Measurements from ENCODE around the gene PNMA6F.

PNMA6F gene

GRCh38 chrX:153321381-153322124 lies at the start of gene PNMA6F:
PNMA6F (minus strand) TSS chrX:153321767; CDS start chrX:153320674, 1,093 bp downstream.
- TF ChIP-seq, protein P1, sequence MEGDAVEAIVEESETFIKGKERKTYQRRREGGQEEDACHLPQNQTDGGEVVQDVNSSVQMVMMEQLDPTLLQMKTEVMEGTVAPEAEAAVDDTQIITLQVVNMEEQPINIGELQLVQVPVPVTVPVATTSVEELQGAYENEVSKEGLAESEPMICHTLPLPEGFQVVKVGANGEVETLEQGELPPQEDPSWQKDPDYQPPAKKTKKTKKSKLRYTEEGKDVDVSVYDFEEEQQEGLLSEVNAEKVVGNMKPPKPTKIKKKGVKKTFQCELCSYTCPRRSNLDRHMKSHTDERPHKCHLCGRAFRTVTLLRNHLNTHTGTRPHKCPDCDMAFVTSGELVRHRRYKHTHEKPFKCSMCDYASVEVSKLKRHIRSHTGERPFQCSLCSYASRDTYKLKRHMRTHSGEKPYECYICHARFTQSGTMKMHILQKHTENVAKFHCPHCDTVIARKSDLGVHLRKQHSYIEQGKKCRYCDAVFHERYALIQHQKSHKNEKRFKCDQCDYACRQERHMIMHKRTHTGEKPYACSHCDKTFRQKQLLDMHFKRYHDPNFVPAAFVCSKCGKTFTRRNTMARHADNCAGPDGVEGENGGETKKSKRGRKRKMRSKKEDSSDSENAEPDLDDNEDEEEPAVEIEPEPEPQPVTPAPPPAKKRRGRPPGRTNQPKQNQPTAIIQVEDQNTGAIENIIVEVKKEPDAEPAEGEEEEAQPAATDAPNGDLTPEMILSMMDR (conservative IDR thresholded peaks at IDR 0.05; ENCODE audit: low read depth, low read length), result no peak

GRCh38 chrX:153371256-153371655 lies 49.7 kb upstream of the PNMA6F start:
- TF ChIP-seq, protein P1 (conservative IDR thresholded peaks at IDR 0.05; ENCODE audit: low read depth, low read length), result no peak
- no peak overlapping the region for H3K4me3 ChIP-seq (ENCODE audit: low read length)
- DNase-seq (ENCODE audit: low read depth), result no peak

More at GRCh38 chrX:153321381-153322124, at the start of gene PNMA6F:
- no peak for DNase-seq (ENCODE audit: low read depth)
- no peak within 1 kb of the TSS for H3K4me3 ChIP-seq (ENCODE audit: low read length)

DNA sequence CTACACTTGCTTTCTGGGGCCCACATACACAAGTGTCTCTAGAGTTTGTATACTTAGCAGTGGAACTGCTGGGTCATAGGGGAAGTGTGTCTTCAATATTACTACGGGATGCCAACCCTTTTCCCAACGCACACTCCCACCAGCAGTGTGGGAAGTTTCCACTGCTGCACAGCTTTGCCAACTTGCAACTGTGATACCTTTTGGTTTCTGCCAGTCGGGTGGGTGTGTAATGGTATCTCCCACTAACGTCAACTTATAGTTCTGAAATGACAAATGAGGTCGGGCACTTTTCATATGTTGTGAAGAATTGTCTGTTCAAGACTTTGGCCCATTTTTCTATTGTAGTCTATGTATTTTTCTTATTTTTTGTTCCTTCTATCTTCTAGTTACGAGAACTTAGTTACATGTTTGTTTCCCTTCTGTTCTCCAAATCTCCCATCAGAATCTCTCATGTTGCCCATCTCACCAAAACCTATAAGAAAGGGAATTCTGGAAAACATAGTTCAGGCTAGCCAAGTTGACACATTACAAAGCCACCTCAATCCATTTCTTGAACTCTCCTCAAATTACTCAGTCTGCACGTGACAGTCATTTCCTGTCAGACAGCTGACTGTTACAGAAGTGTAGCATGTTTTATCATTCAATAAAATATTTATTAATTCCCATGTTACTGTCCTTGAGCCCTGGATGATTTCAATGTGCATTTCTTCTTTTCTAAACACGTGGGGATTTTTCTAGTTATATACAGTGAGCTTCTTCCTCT lies 48.9 kb upstream of the PNMA6F start:
- no peak for DNase-seq (ENCODE audit: low read depth)
- TF ChIP-seq, protein P1 (conservative IDR thresholded peaks at IDR 0.05; ENCODE audit: low read depth, low read length), result no peak
- no peak overlapping the region for H3K4me3 ChIP-seq (ENCODE audit: low read length)

DNA sequence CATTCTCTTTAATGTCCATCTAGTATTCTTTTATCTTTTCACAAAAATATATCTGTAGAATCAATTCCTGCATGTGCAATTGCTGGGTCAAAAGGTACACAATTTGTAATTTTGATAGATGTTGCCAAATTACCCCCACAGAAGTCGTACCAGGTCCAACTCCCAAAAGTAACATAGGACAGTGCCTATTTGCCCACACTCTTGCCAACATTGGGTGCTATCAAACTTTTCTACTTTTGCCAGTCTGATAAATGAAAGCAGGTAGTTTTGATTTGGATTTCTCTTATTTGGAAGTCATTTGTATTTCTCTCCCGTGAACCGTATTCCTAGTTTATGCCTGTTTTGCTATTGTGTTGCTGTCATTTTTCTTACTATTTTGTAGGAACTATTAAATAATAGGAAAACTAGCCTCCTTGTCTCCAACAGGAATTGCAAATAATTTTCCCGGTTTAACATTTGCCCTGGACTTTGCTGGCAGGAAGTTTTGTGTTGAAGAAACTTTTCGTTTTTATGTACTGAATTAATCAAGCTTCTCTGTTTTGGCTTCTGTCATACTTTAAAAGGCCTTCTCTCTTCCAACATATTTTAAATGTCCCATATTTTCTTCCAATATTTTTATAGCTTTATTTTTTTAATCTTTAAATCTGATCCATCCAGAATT lies 45.4 kb upstream of the PNMA6F start:
- H3K4me3 ChIP-seq (ENCODE audit: low read length), result no peak overlapping the region
- TF ChIP-seq, protein P1 (conservative IDR thresholded peaks at IDR 0.05; ENCODE audit: low read depth, low read length), result no peak
- DNase-seq (ENCODE audit: low read depth), result no peak

DNA sequence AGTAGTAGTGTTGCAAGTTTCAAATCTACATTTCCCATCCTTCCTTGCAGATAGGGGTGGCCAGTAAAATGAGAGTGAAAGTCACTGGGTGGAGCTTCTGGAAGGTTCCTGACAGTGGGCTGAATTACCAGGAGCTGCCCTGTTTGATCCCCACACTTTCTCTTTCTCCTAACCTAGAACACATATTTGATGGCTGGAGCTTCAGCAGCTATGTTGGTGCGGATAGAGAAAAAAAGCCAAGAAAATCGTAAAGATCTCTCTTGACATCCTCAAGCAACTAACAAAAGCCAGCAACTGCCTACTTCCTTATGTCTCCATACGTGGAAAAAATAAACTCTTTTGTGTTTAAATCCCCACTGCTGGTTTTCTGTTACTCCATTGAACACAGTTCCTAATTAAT lies 44.6 kb upstream of the PNMA6F start:
- no peak overlapping the region for H3K4me3 ChIP-seq (ENCODE audit: low read length)
- no peak for DNase-seq (ENCODE audit: low read depth)
- TF ChIP-seq, protein P1 (conservative IDR thresholded peaks at IDR 0.05; ENCODE audit: low read depth, low read length), result no peak

GRCh38 chrX:153365670-153366069 lies 44.1 kb upstream of the PNMA6F start:
- TF ChIP-seq, protein P1 (conservative IDR thresholded peaks at IDR 0.05; ENCODE audit: low read depth, low read length), result no peak
- H3K4me3 ChIP-seq (ENCODE audit: low read length), result no peak overlapping the region
- DNase-seq (ENCODE audit: low read depth), result no peak
